ENCODE results near the gene TUBB2B. TPM values are rescaled to one million over a fixed set of nuclear protein-coding genes. Genes with fewer than 3 reads are reported as not detected.
"Not testable (repeated sequence)": the region's sequence is repeated elsewhere in the genome, so short reads cannot be mapped to it uniquely, and the experiment has no call there.

The TUBB2B gene
- total and polyA plus RNA-seq, 2 donors (not counting 1 experiment from before 2014, with no cell fraction given): 3.8 to 5.2 TPM

GRCh38 chr6:3186974-3187382, 40.5 kb downstream of the TUBB2B start:
- TF ChIP-seq CTCF (conservative IDR thresholded peaks at IDR 0.05 in 1 of 2, IDR thresholded peaks at IDR 0.05 in 1 of 2; ENCODE audit: low read depth in 1 of 2, low read length in 2 of 2): no peak
- TF ChIP-seq EZH2 (IDR thresholded peaks at IDR 0.05; ENCODE audit: low read length, missing control alignments): no peak
- Histone ChIP-seq H4K20me1 (ENCODE audit: control insufficient read depth, extremely low read depth, insufficient read depth, low read length) (no peaks in the 10 kb centered on the region), H3K4me2 (ENCODE audit: extremely low read depth, insufficient read depth, low read length) (no peak overlapping the region)

GRCh38 chr6:3183066-3183465, 44.4 kb downstream of the TUBB2B start:
- Histone ChIP-seq H3K9ac (ENCODE audit: insufficient read depth, low read length) (no peak overlapping the region), H3K4me3 (replicated peaks in 1 of 4; ENCODE audit: control extremely low read depth in 1 of 4, insufficient read depth in 1 of 4, low read depth in 3 of 4, low read length in 4 of 4) (no peak overlapping the region), H2AFZ (ENCODE audit: low read length) (no peak overlapping the region), H3K9me3 (ENCODE audit: control insufficient read depth, insufficient read depth, low read depth, low read length) (no peaks in the 10 kb centered on the region), H3K79me2 (ENCODE audit: control insufficient read depth, insufficient read depth, low read length) (no peaks in the 10 kb centered on the region), H4K20me1 (ENCODE audit: control insufficient read depth, extremely low read depth, insufficient read depth, low read length) (no peaks in the 10 kb centered on the region), H3K4me1 (ENCODE audit: control insufficient read depth, extremely low read depth, insufficient read depth, low read length) (no peaks in the 10 kb centered on the region), H3K36me3 (ENCODE audit: control insufficient read depth, insufficient read depth, low read length) (no peaks in the 10 kb centered on the region), H3K27me3 (ENCODE audit: control insufficient read depth, insufficient read depth, low read length) (peaks cover 16% of the 10 kb centered on the region), H3K27ac (ENCODE audit: insufficient read depth, low read length) (no peak overlapping the region), H3K4me2 (ENCODE audit: extremely low read depth, insufficient read depth, low read length) (no peak overlapping the region)
- no peak for DNase-seq (ENCODE audit: low read depth in 2 of 2)
- TF ChIP-seq EZH2 (IDR thresholded peaks at IDR 0.05; ENCODE audit: low read length, missing control alignments) (no peak), CTCF (conservative IDR thresholded peaks at IDR 0.05 in 1 of 2, IDR thresholded peaks at IDR 0.05 in 1 of 2; ENCODE audit: low read depth in 1 of 2, low read length in 2 of 2) (no peak)

More at GRCh38 chr6:3186974-3187382, 40.5 kb downstream of the TUBB2B start:
- no peak for DNase-seq (ENCODE audit: low read depth in 2 of 2)
- Histone ChIP-seq H3K4me1 (ENCODE audit: control insufficient read depth, extremely low read depth, insufficient read depth, low read length) (no peaks in the 10 kb centered on the region), H3K27me3 (ENCODE audit: control insufficient read depth, insufficient read depth, low read length) (peaks cover 16% of the 10 kb centered on the region), H3K4me3 (replicated peaks in 1 of 4; ENCODE audit: control extremely low read depth in 1 of 4, insufficient read depth in 1 of 4, low read depth in 3 of 4, low read length in 4 of 4) (no peak overlapping the region), H3K27ac (ENCODE audit: insufficient read depth, low read length) (no peak overlapping the region), H3K9ac (ENCODE audit: insufficient read depth, low read length) (no peak overlapping the region), H3K9me3 (ENCODE audit: control insufficient read depth, insufficient read depth, low read depth, low read length) (no peaks in the 10 kb centered on the region), H3K79me2 (ENCODE audit: control insufficient read depth, insufficient read depth, low read length) (no peaks in the 10 kb centered on the region), H2AFZ (ENCODE audit: low read length) (no peak overlapping the region), H3K36me3 (ENCODE audit: control insufficient read depth, insufficient read depth, low read length) (no peaks in the 10 kb centered on the region)

GRCh38 chr6:3181105-3181504, 46.3 kb downstream of the TUBB2B start:
- no peak overlapping the region for H3K4me3 ChIP-seq (replicated peaks in 1 of 4; ENCODE audit: control extremely low read depth in 1 of 4, insufficient read depth in 1 of 4, low read depth in 3 of 4, low read length in 4 of 4)
- TF ChIP-seq EZH2 (IDR thresholded peaks at IDR 0.05; ENCODE audit: low read length, missing control alignments) (no peak), CTCF (conservative IDR thresholded peaks at IDR 0.05 in 1 of 2, IDR thresholded peaks at IDR 0.05 in 1 of 2; ENCODE audit: low read depth in 1 of 2, low read length in 2 of 2) (no peak)
- H3K9me3 ChIP-seq (ENCODE audit: control insufficient read depth, insufficient read depth, low read depth, low read length): no peaks in the 10 kb centered on the region
- peaks cover 12% of the 10 kb centered on the region for H3K27me3 ChIP-seq (ENCODE audit: control insufficient read depth, insufficient read depth, low read length)
- H3K36me3 ChIP-seq (ENCODE audit: control insufficient read depth, insufficient read depth, low read length): no peaks in the 10 kb centered on the region
- H2AFZ ChIP-seq (ENCODE audit: low read length): no peak overlapping the region
- H3K4me1 ChIP-seq (ENCODE audit: control insufficient read depth, extremely low read depth, insufficient read depth, low read length): no peaks in the 10 kb centered on the region
- no peak overlapping the region for H3K27ac ChIP-seq (ENCODE audit: insufficient read depth, low read length)
- no peaks in the 10 kb centered on the region for H4K20me1 ChIP-seq (ENCODE audit: control insufficient read depth, extremely low read depth, insufficient read depth, low read length)
- no peak for DNase-seq (ENCODE audit: low read depth in 2 of 2)
- H3K79me2 ChIP-seq (ENCODE audit: control insufficient read depth, insufficient read depth, low read length): no peaks in the 10 kb centered on the region
- no peak overlapping the region for H3K9ac ChIP-seq (ENCODE audit: insufficient read depth, low read length)
- H3K4me2 ChIP-seq (ENCODE audit: extremely low read depth, insufficient read depth, low read length): no peak overlapping the region

GRCh38 chr6:3179945-3180344, 47.5 kb downstream of the TUBB2B start:
- H4K20me1 ChIP-seq (ENCODE audit: control insufficient read depth, extremely low read depth, insufficient read depth, low read length); H3K79me2 ChIP-seq (ENCODE audit: control insufficient read depth, insufficient read depth, low read length); H2AFZ ChIP-seq (ENCODE audit: low read length); H3K4me2 ChIP-seq (ENCODE audit: extremely low read depth, insufficient read depth, low read length); DNase-seq (ENCODE audit: low read depth in 2 of 2); H3K9ac ChIP-seq (ENCODE audit: insufficient read depth, low read length); H3K4me1 ChIP-seq (ENCODE audit: control insufficient read depth, extremely low read depth, insufficient read depth, low read length); H3K36me3 ChIP-seq (ENCODE audit: control insufficient read depth, insufficient read depth, low read length); H3K27ac ChIP-seq (ENCODE audit: insufficient read depth, low read length); H3K9me3 ChIP-seq (ENCODE audit: control insufficient read depth, insufficient read depth, low read depth, low read length): not testable (repeated sequence)
- peaks cover 12% of the 10 kb centered on the region for H3K27me3 ChIP-seq (ENCODE audit: control insufficient read depth, insufficient read depth, low read length)
- H3K4me3 ChIP-seq (replicated peaks in 1 of 4; ENCODE audit: control extremely low read depth in 1 of 4, insufficient read depth in 1 of 4, low read depth in 3 of 4, low read length in 4 of 4): peak overlapping the region in 2 of 4 experiments; percentile 35 to 44

- H4K20me1 ChIP-seq (ENCODE audit: control insufficient read depth, extremely low read depth, insufficient read depth, low read length); H3K27ac ChIP-seq (ENCODE audit: insufficient read depth, low read length); H3K4me1 ChIP-seq (ENCODE audit: control insufficient read depth, extremely low read depth, insufficient read depth, low read length); DNase-seq (ENCODE audit: low read depth in 2 of 2); H3K27me3 ChIP-seq (ENCODE audit: control insufficient read depth, insufficient read depth, low read length); H3K4me2 ChIP-seq (ENCODE audit: extremely low read depth, insufficient read depth, low read length); H2AFZ ChIP-seq (ENCODE audit: low read length); H3K9me3 ChIP-seq (ENCODE audit: control insufficient read depth, insufficient read depth, low read depth, low read length); H3K36me3 ChIP-seq (ENCODE audit: control insufficient read depth, insufficient read depth, low read length); H3K79me2 ChIP-seq (ENCODE audit: control insufficient read depth, insufficient read depth, low read length); H3K4me3 ChIP-seq (replicated peaks in 1 of 4; ENCODE audit: control extremely low read depth in 1 of 4, insufficient read depth in 1 of 4, low read depth in 3 of 4, low read length in 4 of 4); H3K9ac ChIP-seq (ENCODE audit: insufficient read depth, low read length): not testable (repeated sequence)
These were observed 48.8 kb downstream of the TUBB2B start for GRCh38 chr6:3178666-3179065.
